ENCODE results near the gene DERL3.

Gene DERL3

GRCh38 chr22:23832226-23833016 lies 6.4 kb downstream of the DERL3 start:
- H3K9ac ChIP-seq, result no peak overlapping the region
- no peaks in the 10 kb centered on the region for H3K27me3 ChIP-seq (ENCODE audit: insufficient read depth, low read depth)
- no peaks in the 10 kb centered on the region for H4K20me1 ChIP-seq (ENCODE audit: insufficient read depth)
- H3K4me3 ChIP-seq (IDR thresholded peaks at IDR 0.05; ENCODE audit: insufficient read depth, low read depth, low read length), result no peak overlapping the region
- H2AFZ ChIP-seq (ENCODE audit: low read depth), result no peak overlapping the region
- H3K4me2 ChIP-seq, result no peak overlapping the region
- TF ChIP-seq CTCF (conservative IDR thresholded peaks at IDR 0.05; ENCODE audit: low read depth, low read length), result no peak
- H3K36me3 ChIP-seq (ENCODE audit: insufficient read depth), result no peaks in the 10 kb centered on the region
- H3K4me1 ChIP-seq (ENCODE audit: low read depth, poor library complexity, severe bottlenecking), result peaks cover 21% of the 10 kb centered on the region
- H3K79me2 ChIP-seq (ENCODE audit: insufficient read depth, low read depth), result peaks cover 19% of the 10 kb centered on the region
- no peak overlapping the region for H3K27ac ChIP-seq

GRCh38 chr22:23831781-23832180 lies 7.0 kb downstream of the DERL3 start:
- Histone ChIP-seq H3K27ac (no peak overlapping the region), H3K4me3 (IDR thresholded peaks at IDR 0.05; ENCODE audit: insufficient read depth, low read depth, low read length) (no peak overlapping the region), H3K4me2 (no peak overlapping the region), H3K79me2 (ENCODE audit: insufficient read depth, low read depth) (peaks cover 13% of the 10 kb centered on the region; the same call in 1 of the 2 replicates), H4K20me1 (ENCODE audit: insufficient read depth) (no peaks in the 10 kb centered on the region), H3K27me3 (ENCODE audit: insufficient read depth, low read depth) (no peaks in the 10 kb centered on the region), H3K4me1 (ENCODE audit: low read depth, poor library complexity, severe bottlenecking) (peaks cover 21% of the 10 kb centered on the region), H3K36me3 (ENCODE audit: insufficient read depth) (no peaks in the 10 kb centered on the region), H3K9ac (no peak overlapping the region), H2AFZ (ENCODE audit: low read depth) (no peak overlapping the region)
- no peak for TF ChIP-seq CTCF (conservative IDR thresholded peaks at IDR 0.05; ENCODE audit: low read depth, low read length)

GRCh38 chr22:23831261-23831660 lies 7.5 kb downstream of the DERL3 start:
- Histone ChIP-seq H3K9ac (no peak overlapping the region), H3K36me3 (ENCODE audit: insufficient read depth) (no peaks in the 10 kb centered on the region), H3K27ac (no peak overlapping the region), H3K79me2 (ENCODE audit: insufficient read depth, low read depth) (peaks cover 8% of the 10 kb centered on the region; the same call in 1 of the 2 replicates), H3K4me2 (no peak overlapping the region), H2AFZ (ENCODE audit: low read depth) (no peak overlapping the region), H4K20me1 (ENCODE audit: insufficient read depth) (no peaks in the 10 kb centered on the region), H3K4me1 (ENCODE audit: low read depth, poor library complexity, severe bottlenecking) (peaks cover 16% of the 10 kb centered on the region), H3K4me3 (IDR thresholded peaks at IDR 0.05; ENCODE audit: insufficient read depth, low read depth, low read length) (no peak overlapping the region), H3K27me3 (ENCODE audit: insufficient read depth, low read depth) (no peaks in the 10 kb centered on the region)
- no peak for TF ChIP-seq CTCF (conservative IDR thresholded peaks at IDR 0.05; ENCODE audit: low read depth, low read length)

- Histone ChIP-seq H3K4me3 (IDR thresholded peaks at IDR 0.05; ENCODE audit: insufficient read depth, low read depth, low read length) (no peak overlapping the region), H3K36me3 (ENCODE audit: insufficient read depth) (no peaks in the 10 kb centered on the region), H4K20me1 (ENCODE audit: insufficient read depth) (no peaks in the 10 kb centered on the region), H3K79me2 (ENCODE audit: insufficient read depth, low read depth) (no peaks in the 10 kb centered on the region), H3K4me1 (ENCODE audit: low read depth, poor library complexity, severe bottlenecking) (peaks cover 3% of the 10 kb centered on the region), H2AFZ (ENCODE audit: low read depth) (no peak overlapping the region), H3K27me3 (ENCODE audit: insufficient read depth, low read depth) (no peaks in the 10 kb centered on the region), H3K4me2 (no peak overlapping the region), H3K27ac (no peak overlapping the region), H3K9ac (no peak overlapping the region)
- no peak for TF ChIP-seq CTCF (conservative IDR thresholded peaks at IDR 0.05; ENCODE audit: low read depth, low read length)
Measured at GRCh38 chr22:23829845-23830372, 8.9 kb downstream of the DERL3 start.

All from KMS-11 (cell line).